Hepatocyte (in vitro differentiated cells): ENCODE results near the gene TXNRD1.

ENCODE experiments used
- CTCF ChIP-seq: fragments of 200-600 bp; sonication (generic); IDR thresholded peaks from 2 replicates; pipeline ENCODE4 v1.5.1; 2016; ENCODE audit warnings: antibody characterized with exemption, mild to moderate bottlenecking; ENCODE audit not compliant: poor library complexity
- EZH2 ChIP-seq: fragments of 200-600 bp; sonication (generic); IDR thresholded peaks from 2 replicates; pipeline ENCODE4 v1.6.1; 2016; ENCODE audit warnings: antibody characterized with exemption, mild to moderate bottlenecking, borderline replicate concordance
- EZH2phosphoT487 ChIP-seq: fragments of 200-600 bp; sonication (generic); IDR thresholded peaks from one replicate; pipeline ENCODE4 v1.6.1; 2018; ENCODE audit warnings: antibody characterized with exemption, mild to moderate bottlenecking, low read depth, moderate library complexity; ENCODE audit not compliant: unreplicated experiment, severe bottlenecking

GRCh38 chr12:104319918-104320626 is 104.5 kb downstream of the TXNRD1 start:
- TF ChIP-seq EZH2, result no peak
- no peak for TF ChIP-seq CTCF
- no peak for TF ChIP-seq EZH2phosphoT487
